ENCODE data around the gene MTIF2.
"Not testable (repeated sequence)": the region's sequence is repeated elsewhere in the genome, so short reads cannot be mapped to it uniquely, and the experiment has no call there.

Gene MTIF2

DNA sequence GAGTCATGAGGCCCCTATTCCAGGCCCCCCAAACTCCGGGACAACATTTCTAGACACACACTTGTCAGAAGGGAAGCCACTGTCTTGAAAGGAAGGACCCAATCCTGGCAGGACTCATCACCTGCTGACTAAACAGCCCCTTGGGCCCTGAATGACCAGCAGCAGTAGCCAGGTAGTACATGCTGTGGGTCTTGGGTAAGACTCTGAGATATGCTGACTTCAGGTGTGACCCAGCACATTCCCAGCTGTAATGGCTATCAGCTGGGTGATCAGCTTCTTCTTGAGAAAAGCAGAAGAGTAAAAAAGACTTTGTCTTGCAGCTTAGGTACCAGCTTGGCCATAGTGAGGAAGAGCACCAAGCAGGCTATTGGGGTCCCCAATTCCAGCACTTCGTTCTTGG lies 72.5 kb downstream of the MTIF2 start:
- no peak for DNase-seq (ENCODE audit: low spot score)

DNA sequence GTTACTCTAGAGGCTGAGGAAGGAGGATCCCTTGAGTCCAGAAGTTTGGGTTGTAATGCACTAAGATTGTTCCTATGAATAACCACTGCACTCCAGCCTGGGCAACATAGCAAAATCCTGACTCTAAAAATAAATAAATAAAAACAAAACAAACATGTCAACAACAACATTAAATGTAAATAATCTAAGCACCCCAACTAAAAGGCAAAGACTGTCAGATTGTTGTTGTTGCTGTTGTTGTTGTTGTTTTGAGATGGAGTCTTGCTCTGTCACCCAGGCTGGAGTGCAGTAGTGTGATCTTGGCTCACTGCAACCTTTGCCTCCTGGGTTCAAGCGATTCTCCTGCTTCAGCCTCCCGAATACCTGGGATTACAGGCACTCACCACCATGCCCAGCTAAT lies 77.1 kb downstream of the MTIF2 start:
- not testable (repeated sequence) for DNase-seq (ENCODE audit: low spot score)

DNA sequence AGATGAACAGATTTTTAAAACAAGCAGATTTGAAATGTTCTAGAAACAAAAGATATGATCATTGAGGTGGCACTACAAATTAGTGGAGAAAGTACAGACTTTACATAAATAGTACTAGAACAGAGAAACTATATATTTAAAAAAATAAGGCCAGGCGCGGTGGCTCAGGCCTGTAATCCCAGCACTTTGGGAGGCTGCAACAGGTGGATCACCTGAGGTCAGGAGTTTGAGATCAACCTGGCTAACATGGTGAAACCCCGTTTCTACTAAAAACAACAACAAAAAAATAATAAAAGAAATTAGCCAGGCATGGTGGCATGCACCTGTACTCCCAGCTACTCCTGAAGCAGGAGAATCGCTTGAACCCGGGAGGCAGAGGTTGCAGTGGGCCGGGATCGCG lies 82.2 kb downstream of the MTIF2 start:
- not testable (repeated sequence) for DNase-seq (ENCODE audit: low spot score)

All from left forelimb (tissue), 1 donor.